GM21723 (cell line): ENCODE data around the gene CCDC136.

Experiments
- ATAC-seq: cut with Tn5 transposase; IDR thresholded peaks from one replicate; pipeline ENCODE4 v1.9.1; 2021; ENCODE audit warnings: mild to moderate bottlenecking, moderate library complexity; ENCODE audit not compliant: unreplicated experiment

The CCDC136 gene

GRCh38 chr7:128841921-128842673 lies 50.3 kb downstream of the CCDC136 start:
- ATAC-seq: no peak

GRCh38 chr7:128842674-128843641 lies 51.2 kb downstream of the CCDC136 start:
- no peak for ATAC-seq

- no peak for ATAC-seq
These were observed 52.3 kb downstream of the CCDC136 start for GRCh38 chr7:128843938-128844621.

GRCh38 chr7:128844777-128845311 lies 53.1 kb downstream of the CCDC136 start:
- no peak for ATAC-seq

GRCh38 chr7:128845475-128845874 lies 53.7 kb downstream of the CCDC136 start:
- no peak for ATAC-seq

GRCh38 chr7:128845987-128846386 lies 54.2 kb downstream of the CCDC136 start:
- no peak for ATAC-seq

DNA sequence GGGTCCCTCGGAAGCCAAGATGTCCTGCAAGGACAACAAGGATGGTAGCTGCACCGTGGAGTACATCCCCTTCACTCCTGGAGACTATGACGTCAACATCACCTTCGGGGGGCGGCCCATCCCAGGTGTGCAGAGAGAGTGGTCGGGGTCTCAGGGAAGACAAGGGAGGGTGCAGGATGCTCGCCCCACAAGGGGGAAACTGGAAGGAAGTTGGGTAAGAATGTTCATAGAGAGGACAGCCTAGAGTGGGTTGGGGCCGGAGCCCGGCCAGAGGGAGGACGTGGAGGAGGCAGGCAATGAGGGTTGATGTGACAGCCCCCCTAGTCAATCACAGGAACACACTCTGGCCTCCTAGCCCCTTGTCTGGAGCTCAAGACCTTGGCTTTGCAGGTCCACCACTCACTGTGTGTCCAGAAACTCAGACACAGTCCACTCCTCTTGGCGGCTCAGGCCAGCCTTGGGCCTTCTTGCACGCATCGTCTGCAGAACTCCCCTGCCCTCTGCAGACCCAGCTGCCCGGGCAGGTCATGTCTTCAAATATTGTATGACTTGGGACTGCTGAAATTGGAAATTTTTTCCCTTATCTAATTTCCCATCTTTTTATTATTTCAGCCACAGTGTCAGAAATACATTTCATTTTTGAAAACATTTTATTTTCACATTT lies 55.1 kb downstream of the CCDC136 start:
- ATAC-seq: no peak

DNA sequence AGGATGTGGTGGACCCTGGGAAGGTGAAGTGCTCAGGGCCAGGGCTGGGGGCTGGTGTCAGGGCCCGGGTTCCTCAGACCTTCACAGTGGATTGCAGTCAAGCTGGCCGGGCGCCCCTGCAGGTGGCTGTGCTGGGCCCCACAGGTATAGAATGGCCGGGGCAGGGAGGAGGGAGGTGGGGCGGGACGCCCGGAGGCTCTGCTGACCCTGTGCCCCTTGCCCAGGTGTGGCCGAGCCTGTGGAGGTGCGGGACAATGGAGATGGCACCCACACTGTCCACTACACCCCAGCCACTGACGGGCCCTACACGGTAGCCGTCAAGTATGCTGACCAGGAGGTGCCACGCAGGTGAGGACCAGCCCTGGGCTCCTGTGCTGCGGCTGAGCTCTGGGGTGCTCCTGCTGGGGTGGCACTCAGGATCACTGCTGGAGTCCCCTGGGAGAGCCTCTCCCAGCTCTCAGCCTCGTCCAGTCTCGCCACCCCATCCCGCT lies 56.0 kb downstream of the CCDC136 start:
- ATAC-seq: no peak

- ATAC-seq: no peak
These were observed 56.8 kb downstream of the CCDC136 start for GRCh38 chr7:128848289-128849155.

DNA sequence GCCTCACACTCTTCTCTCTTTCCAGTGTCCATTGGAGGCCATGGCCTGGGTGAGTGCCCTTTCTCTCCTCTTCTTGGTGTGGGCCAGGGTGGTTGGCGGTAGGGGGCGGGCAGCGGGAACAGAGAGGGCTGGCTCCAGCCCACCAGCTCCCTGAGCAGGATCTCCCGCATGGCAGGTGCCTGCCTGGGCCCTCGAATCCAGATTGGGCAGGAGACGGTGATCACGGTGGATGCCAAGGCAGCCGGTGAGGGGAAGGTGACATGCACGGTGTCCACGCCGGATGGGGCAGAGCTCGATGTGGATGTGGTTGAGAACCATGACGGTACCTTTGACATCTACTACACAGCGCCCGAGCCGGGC lies 57.4 kb downstream of the CCDC136 start:
- ATAC-seq: no peak

DNA sequence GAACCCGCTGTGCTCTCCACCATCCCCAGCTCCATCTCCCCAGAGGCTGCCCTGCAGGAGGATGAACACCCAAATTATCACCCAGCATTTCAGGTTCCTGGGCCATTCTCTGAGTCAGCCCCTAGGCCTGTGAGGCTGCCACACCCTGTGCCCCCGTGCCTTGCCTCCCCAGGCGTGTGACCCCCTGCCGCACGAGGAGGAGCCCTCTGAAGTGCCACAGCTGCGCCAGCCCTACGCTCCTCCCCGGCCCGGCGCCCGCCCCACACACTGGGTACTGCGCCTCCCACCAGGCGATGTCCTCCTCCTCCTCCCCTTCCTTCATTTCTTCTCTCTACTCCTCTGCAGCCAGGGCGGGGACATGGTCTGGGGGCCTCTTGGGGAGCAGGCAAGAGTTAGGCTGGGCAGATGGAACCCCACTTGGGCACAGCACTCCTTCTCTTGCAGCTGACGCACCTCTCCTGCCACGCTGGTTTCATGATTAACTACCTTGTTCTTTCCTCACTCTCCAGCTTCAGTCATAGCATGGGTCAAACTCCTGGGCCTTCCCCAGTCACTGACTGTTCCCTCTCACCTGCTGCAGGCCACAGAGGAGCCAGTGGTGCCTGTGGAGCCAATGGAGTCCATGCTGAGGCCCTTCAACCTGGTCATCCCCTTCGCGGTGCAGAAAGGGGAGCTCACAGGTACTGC lies 58.2 kb downstream of the CCDC136 start:
- no peak for ATAC-seq

- ATAC-seq: no peak
These were observed 60.9 kb downstream of the CCDC136 start for GRCh38 chr7:128852537-128853254.

- no peak for ATAC-seq
These were observed 62.0 kb downstream of the CCDC136 start for GRCh38 chr7:128853799-128854198.

DNA sequence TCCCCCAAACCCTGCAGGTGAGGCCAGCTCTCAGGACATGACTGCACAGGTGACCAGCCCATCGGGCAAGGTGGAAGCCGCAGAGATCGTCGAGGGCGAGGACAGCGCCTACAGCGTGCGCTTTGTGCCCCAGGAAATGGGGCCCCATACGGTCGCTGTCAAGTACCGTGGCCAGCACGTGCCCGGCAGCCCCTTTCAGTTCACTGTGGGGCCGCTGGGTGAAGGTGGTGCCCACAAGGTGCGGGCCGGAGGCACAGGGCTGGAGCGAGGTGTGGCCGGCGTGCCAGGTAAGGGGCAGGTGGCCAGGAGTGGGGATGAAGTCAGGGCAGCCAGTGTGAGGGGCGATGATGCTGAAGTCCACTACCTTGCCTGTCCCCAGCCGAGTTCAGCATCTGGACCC lies 62.6 kb downstream of the CCDC136 start:
- no peak for ATAC-seq

GRCh38 chr7:128855559-128855958 lies 63.8 kb downstream of the CCDC136 start:
- ATAC-seq: no peak

DNA sequence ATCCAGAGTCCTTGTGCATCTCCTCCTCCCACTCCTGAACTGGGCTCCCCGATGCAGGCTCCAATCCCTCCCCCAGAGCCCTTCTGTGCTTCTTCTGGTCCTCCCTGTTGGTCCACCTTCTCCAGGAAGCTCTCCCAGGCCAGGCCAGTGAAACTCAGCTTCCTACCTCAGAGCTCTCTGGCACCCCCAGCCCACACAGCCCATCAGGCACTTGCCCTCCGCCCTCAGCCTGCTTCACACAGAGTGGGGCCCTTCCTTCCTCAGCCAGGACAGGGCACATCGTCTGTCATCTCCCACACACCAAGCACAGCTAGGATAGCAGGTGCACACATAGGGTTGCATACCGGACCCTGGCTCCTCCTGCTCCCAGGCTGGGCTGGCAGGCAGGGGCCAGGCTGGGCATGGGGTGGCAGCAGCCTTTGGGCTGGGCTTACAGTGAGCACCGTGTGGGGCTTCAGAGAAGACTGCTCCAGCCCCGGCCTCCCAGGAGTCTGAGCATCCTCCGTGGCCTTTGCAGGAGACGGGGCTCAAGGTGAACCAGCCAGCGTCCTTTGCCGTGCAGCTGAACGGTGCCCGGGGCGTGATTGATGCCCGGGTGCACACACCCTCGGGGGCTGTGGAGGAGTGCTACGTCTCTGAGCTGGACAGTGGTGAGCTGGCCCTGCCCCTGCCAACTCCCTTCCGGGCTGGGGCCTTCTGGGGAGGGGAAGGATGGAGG lies 64.4 kb downstream of the CCDC136 start:
- no peak for ATAC-seq

GRCh38 chr7:128858380-128859231 lies 66.8 kb downstream of the CCDC136 start:
- no peak for ATAC-seq
